C4-2B (cell line): ENCODE data around the gene LZTS3.

Experiments
- CTCF ChIP-seq: fragments of 450-650 bp; conservative IDR thresholded peaks from 2 replicates; pipeline ENCODE4 v1.5.1; 2017; ENCODE audit warnings: mild to moderate bottlenecking
- ZFX ChIP-seq: fragments of 450-650 bp; IDR thresholded peaks from 2 replicates; pipeline ENCODE4 v1.6.1; 2017

- TF ChIP-seq CTCF = no peak
- TF ChIP-seq ZFX = no peak
Observed at GRCh38 chr20:3192226-3193015, 19.1 kb upstream of the LZTS3 start.
